Measurements from ENCODE around the gene ZFP36L1. TPM values are rescaled to one million over a fixed set of nuclear protein-coding genes. Genes with fewer than 3 reads are reported as not detected.

ZFP36L1 gene
- total and polyA plus RNA-seq, 2 of the 13 experiments (the other 11 are each of a cell fraction or from before 2014, with no cell fraction given): 7.4 to 10.2 TPM

GRCh38 chr14:68824517-68825347 is 31.9 kb upstream of the ZFP36L1 start (continued):
- TF ChIP-seq ZNF232 (CRISPR knock-in tag; IDR thresholded peaks at IDR 0.05; ENCODE audit: borderline replicate concordance) (no peak), ZNF3 (CRISPR knock-in tag; IDR thresholded peaks at IDR 0.05) (no peak), ZNF263 (CRISPR knock-in tag; IDR thresholded peaks at IDR 0.05) (no peak), LBX2 (CRISPR knock-in tag; IDR thresholded peaks at IDR 0.05; ENCODE audit: borderline replicate concordance) (no peak), E2F2 (CRISPR knock-in tag; IDR thresholded peaks at IDR 0.05; ENCODE audit: borderline replicate concordance) (no peak), NAIF1 (CRISPR knock-in tag; IDR thresholded peaks at IDR 0.05; ENCODE audit: borderline replicate concordance) (no peak), KAT2B (IDR thresholded peaks at IDR 0.05; ENCODE audit: borderline replicate concordance, low read depth, low read length) (no peak), BRF2 (CRISPR knock-in tag; IDR thresholded peaks at IDR 0.05) (no peak), GLMP (CRISPR knock-in tag; IDR thresholded peaks at IDR 0.05; ENCODE audit: borderline replicate concordance) (no peak), KLF9 (CRISPR knock-in tag; IDR thresholded peaks at IDR 0.05; ENCODE audit: low read depth) (no peak), REST (IDR thresholded peaks at IDR 0.05; ENCODE audit: borderline replicate concordance in 1 of 2, low read depth in 1 of 2, low read length in 2 of 2) (no peak; a peak in 1 of 4 replicates), ZNF740 (CRISPR knock-in tag; IDR thresholded peaks at IDR 0.05) (peak; percentile 63; the same call in 1 of the 2 replicates), ZNF773 (CRISPR knock-in tag; IDR thresholded peaks at IDR 0.05; ENCODE audit: borderline replicate concordance) (no peak), ZNF18 (CRISPR knock-in tag; IDR thresholded peaks at IDR 0.05; ENCODE audit: insufficient replicate concordance) (no peak), JDP2 (CRISPR knock-in tag; IDR thresholded peaks at IDR 0.05; ENCODE audit: borderline replicate concordance) (no peak), WIZ (CRISPR knock-in tag; IDR thresholded peaks at IDR 0.05) (no peak), ZNF546 (CRISPR knock-in tag; conservative IDR thresholded peaks at IDR 0.05) (no peak), SAP130 (CRISPR knock-in tag; IDR thresholded peaks at IDR 0.05; ENCODE audit: low read depth) (peak; percentile 83), ZKSCAN5 (CRISPR knock-in tag; IDR thresholded peaks at IDR 0.05) (no peak)

Measured in HepG2 (cell line).